Neural progenitor cell (in vitro differentiated cells): Measurements from ENCODE around the gene MYL10. TPM values are rescaled to one million over a fixed set of nuclear protein-coding genes. Genes with fewer than 3 reads are reported as not detected.

Source experiments
- DNase-seq: peaks from one replicate; pipeline ENCODE4 v3.0.0-alpha.2; 2016; ENCODE audit warnings: low spot score
- H2AFZ ChIP-seq: fragments of 200-600 bp; sonication (generic); replicated peaks from 2 replicates; pipeline ENCODE4 v1.6.1; 2016; ENCODE audit warnings: antibody characterized with exemption
- H3F3A ChIP-seq: fragments of 200-600 bp; sonication (generic); 2 replicates; pipeline ENCODE4 v1.6.1; 2016; ENCODE audit warnings: antibody characterized with exemption, low read depth
- H3K27ac ChIP-seq: fragments of 200-600 bp; sonication (generic); 2 replicates; pipeline ENCODE4 v1.5.1; 2016; ENCODE audit warnings: mild to moderate bottlenecking
- H3K27me3 ChIP-seq: fragments of 200-600 bp; sonication (generic); 2 replicates; pipeline ENCODE4 v1.6.1; 2016; ENCODE audit warnings: mild to moderate bottlenecking, moderate library complexity
- H3K36me3 ChIP-seq: fragments of 200-600 bp; sonication (generic); 2 replicates; pipeline ENCODE4 v1.5.1; 2016
- H3K4me1 ChIP-seq: fragments of 200-600 bp; sonication (generic); 2 replicates; pipeline ENCODE4 v1.6.1; 2016; ENCODE audit warnings: mixed run types
- H3K4me2 ChIP-seq: fragments of 200-600 bp; sonication (generic); 2 replicates; pipeline ENCODE4 v1.6.1; 2016
- H3K4me3 ChIP-seq: fragments of 200-600 bp; sonication (generic); 2 replicates; pipeline ENCODE4 v1.5.1; 2016
- H3K79me2 ChIP-seq: fragments of 200-600 bp; sonication (generic); 2 replicates; pipeline ENCODE4 v1.6.1; 2016; ENCODE audit warnings: low read depth
- H3K9ac ChIP-seq: fragments of 200-600 bp; sonication (generic); 2 replicates; pipeline ENCODE4 v1.6.1; 2016
- H3K9me3 ChIP-seq: fragments of 200-600 bp; sonication (generic); 2 replicates; pipeline ENCODE4 v1.5.1; 2016; ENCODE audit warnings: low read depth
- H4K20me1 ChIP-seq: fragments of 200-600 bp; sonication (generic); 2 replicates; pipeline ENCODE4 v1.6.1; 2016; ENCODE audit warnings: low read depth
- H3K27ac Mint-ChIP-seq: 3 replicates; pipeline ENCODE4 v1.8.0; 2021; ENCODE audit warnings: mixed read lengths
- H3K27me3 Mint-ChIP-seq: 2 replicates; pipeline ENCODE4 v1.8.0; 2022; ENCODE audit warnings: low read depth, mild to moderate bottlenecking, inconsistent platforms, moderate library complexity, mixed read lengths; ENCODE audit not compliant: insufficient read depth
- H3K36me3 Mint-ChIP-seq: 3 replicates; pipeline ENCODE4 v1.8.0; 2021; ENCODE audit warnings: mixed read lengths
- H3K4me1 Mint-ChIP-seq: 3 replicates; pipeline ENCODE4 v1.8.0; 2021; ENCODE audit warnings: mixed read lengths
- H3K4me3 Mint-ChIP-seq: 3 replicates; pipeline ENCODE4 v1.8.0; 2021; ENCODE audit warnings: mild to moderate bottlenecking, moderate library complexity, mixed read lengths
- H3K9me3 Mint-ChIP-seq: 3 replicates; pipeline ENCODE4 v1.8.0; 2020; ENCODE audit warnings: mixed read lengths
- CTCF ChIP-seq: fragments of 200-600 bp; sonication (generic); IDR thresholded peaks from 2 replicates; pipeline ENCODE4 v1.5.1; 2017; ENCODE audit warnings: antibody characterized with exemption, mild to moderate bottlenecking
- EZH2 ChIP-seq: fragments of 200-600 bp; sonication (generic); IDR thresholded peaks from 2 replicates; pipeline ENCODE4 v1.6.1; 2017; ENCODE audit warnings: antibody characterized with exemption, mild to moderate bottlenecking, moderate library complexity
- EZH2phosphoT487 ChIP-seq: fragments of 200-600 bp; sonication (generic); IDR thresholded peaks from 2 replicates; pipeline ENCODE4 v1.6.1; 2017; ENCODE audit warnings: antibody characterized with exemption
- total RNA-seq: library from RNA; depleted of rRNA; stranded (reverse); fragments of >200 nt; gene quantifications from 2 replicates; pipeline ENCODE4 v1.2.3, GENCODE V29; 2015; ENCODE audit warnings: low replicate concordance

Gene MYL10
- total RNA-seq, 1 donor from 2014 or later = not detected

DNA sequence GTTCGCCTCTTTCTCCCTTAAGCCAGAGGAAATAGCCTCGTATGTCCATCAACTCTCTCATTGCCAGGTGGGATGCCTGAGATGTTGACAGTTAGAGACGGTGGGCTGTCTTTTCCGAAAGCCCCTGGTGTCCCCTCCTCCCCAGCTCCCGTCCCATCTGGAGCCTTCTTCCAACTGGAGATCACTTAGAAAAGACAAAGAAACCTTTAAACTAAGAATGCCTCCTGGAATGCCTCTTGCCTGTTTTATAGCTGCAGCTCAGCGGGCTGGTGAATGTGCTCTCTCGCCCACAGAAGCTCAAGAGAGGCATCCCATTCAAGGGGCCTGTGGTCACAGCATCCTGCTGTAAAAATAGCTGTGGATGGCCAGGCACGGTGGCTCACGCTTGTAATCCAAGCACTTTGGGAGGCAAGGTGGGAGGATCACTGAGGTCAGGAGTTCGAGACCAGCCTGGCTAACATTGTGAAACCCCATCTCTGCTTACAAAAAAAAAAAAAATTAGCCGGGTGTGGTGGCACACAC is 5.2 kb upstream of the MYL10 start:
- Histone ChIP-seq H4K20me1 (no peaks in the 10 kb centered on the region), H3K27me3 (no peaks in the 10 kb centered on the region), H3K4me3 (no peak overlapping the region), H3K36me3 (no peaks in the 10 kb centered on the region), H3K9ac (no peak overlapping the region), H3K9me3 (no peaks in the 10 kb centered on the region), H3K27ac (no peak overlapping the region), H3F3A (peaks cover 4% of the 10 kb centered on the region), H3K4me1 (no peaks in the 10 kb centered on the region), H3K4me2 (no peak overlapping the region), H2AFZ (no peak overlapping the region), H3K79me2 (no peaks in the 10 kb centered on the region)
- Mint-ChIP-seq H3K27ac (no peak overlapping the region), H3K4me3 (no peak overlapping the region), H3K27me3 (peaks cover 8% of the 10 kb centered on the region), H3K4me1 (peaks cover 11% of the 10 kb centered on the region), H3K36me3 (no peaks in the 10 kb centered on the region), H3K9me3 (peaks cover 7% of the 10 kb centered on the region)
- no peak for DNase-seq
- TF ChIP-seq EZH2phosphoT487 = no peak
- TF ChIP-seq CTCF = no peak
- TF ChIP-seq EZH2 = no peak

GRCh38 chr7:101633511-101633910 is 4.4 kb upstream of the MYL10 start:
- H3K79me2 ChIP-seq = no peaks in the 10 kb centered on the region
- Mint-ChIP-seq H3K27me3 (peaks cover 11% of the 10 kb centered on the region), H3K27ac (no peak overlapping the region), H3K4me3 (no peak overlapping the region), H3K9me3 (peaks cover 7% of the 10 kb centered on the region), H3K4me1 (peaks cover 12% of the 10 kb centered on the region), H3K36me3 (no peaks in the 10 kb centered on the region)
- no peaks in the 10 kb centered on the region for H3K9me3 ChIP-seq
- H3K36me3 ChIP-seq = no peaks in the 10 kb centered on the region
- no peak for DNase-seq
- no peak overlapping the region for H3K27ac ChIP-seq
- H3F3A ChIP-seq = peaks cover 4% of the 10 kb centered on the region
- TF ChIP-seq CTCF (no peak), EZH2 (no peak), EZH2phosphoT487 (no peak)
- no peak overlapping the region for H3K9ac ChIP-seq
- no peak overlapping the region for H3K4me2 ChIP-seq
- no peaks in the 10 kb centered on the region for H3K4me1 ChIP-seq
- no peaks in the 10 kb centered on the region for H3K27me3 ChIP-seq
- H4K20me1 ChIP-seq = no peaks in the 10 kb centered on the region
- H3K4me3 ChIP-seq = no peak overlapping the region
- no peak overlapping the region for H2AFZ ChIP-seq

DNA sequence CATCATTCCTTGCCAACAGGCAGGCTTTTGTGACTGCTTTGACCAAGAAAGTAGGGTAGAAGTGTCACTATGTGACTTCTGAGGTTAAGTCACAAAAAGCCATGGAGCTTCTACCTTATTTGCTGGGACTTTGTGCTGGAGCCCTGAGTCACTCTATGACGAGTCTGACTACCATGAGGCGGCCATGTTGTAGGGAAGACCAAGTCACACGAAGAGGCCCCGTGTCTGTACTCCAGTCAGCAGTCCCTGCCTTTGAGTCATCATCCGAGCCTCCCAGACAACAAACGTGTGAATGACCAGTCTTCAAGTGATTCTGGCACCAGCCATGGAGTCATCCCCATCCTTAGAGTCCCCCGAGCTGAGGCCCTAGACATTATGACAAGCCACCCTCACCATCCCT is 3.5 kb upstream of the MYL10 start:
- no peak overlapping the region for H3K4me3 Mint-ChIP-seq
- no peaks in the 10 kb centered on the region for H3K4me1 ChIP-seq
- peaks cover 7% of the 10 kb centered on the region for H3K9me3 Mint-ChIP-seq
- H3K4me2 ChIP-seq = no peak overlapping the region
- peaks cover 4% of the 10 kb centered on the region for H3F3A ChIP-seq
- H3K9me3 ChIP-seq = no peaks in the 10 kb centered on the region
- no peak overlapping the region for H3K4me3 ChIP-seq
- H3K27ac ChIP-seq = no peak overlapping the region
- no peak overlapping the region for H2AFZ ChIP-seq
- no peak for DNase-seq
- no peaks in the 10 kb centered on the region for H3K36me3 ChIP-seq
- no peak overlapping the region for H3K27ac Mint-ChIP-seq
- peaks cover 12% of the 10 kb centered on the region for H3K4me1 Mint-ChIP-seq
- TF ChIP-seq CTCF (no peak), EZH2phosphoT487 (no peak), EZH2 (no peak)
- no peaks in the 10 kb centered on the region for H4K20me1 ChIP-seq
- H3K9ac ChIP-seq = no peak overlapping the region
- H3K36me3 Mint-ChIP-seq = no peaks in the 10 kb centered on the region
- H3K27me3 Mint-ChIP-seq = peaks cover 14% of the 10 kb centered on the region
- H3K79me2 ChIP-seq = no peaks in the 10 kb centered on the region
- no peaks in the 10 kb centered on the region for H3K27me3 ChIP-seq
